Neural progenitor cell (in vitro differentiated cells): ENCODE measurements around the gene KCNK7. TPM values are rescaled to one million over a fixed set of nuclear protein-coding genes. Genes with fewer than 3 reads are reported as not detected.

ENCODE experiments used
- DNase-seq: peaks from one replicate; pipeline ENCODE4 v3.0.0-alpha.2; 2016; ENCODE audit warnings: low spot score
- H2AFZ ChIP-seq: fragments of 200-600 bp; sonication (generic); replicated peaks from 2 replicates; pipeline ENCODE4 v1.6.1; 2016; ENCODE audit warnings: antibody characterized with exemption
- H3F3A ChIP-seq: fragments of 200-600 bp; sonication (generic); 2 replicates; pipeline ENCODE4 v1.6.1; 2016; ENCODE audit warnings: antibody characterized with exemption, low read depth
- H3K27ac ChIP-seq: fragments of 200-600 bp; sonication (generic); 2 replicates; pipeline ENCODE4 v1.5.1; 2016; ENCODE audit warnings: mild to moderate bottlenecking
- H3K27me3 ChIP-seq: fragments of 200-600 bp; sonication (generic); 2 replicates; pipeline ENCODE4 v1.6.1; 2016; ENCODE audit warnings: mild to moderate bottlenecking, moderate library complexity
- H3K36me3 ChIP-seq: fragments of 200-600 bp; sonication (generic); 2 replicates; pipeline ENCODE4 v1.5.1; 2016
- H3K4me1 ChIP-seq: fragments of 200-600 bp; sonication (generic); 2 replicates; pipeline ENCODE4 v1.6.1; 2016; ENCODE audit warnings: mixed run types
- H3K4me2 ChIP-seq: fragments of 200-600 bp; sonication (generic); 2 replicates; pipeline ENCODE4 v1.6.1; 2016
- H3K4me3 ChIP-seq: fragments of 200-600 bp; sonication (generic); 2 replicates; pipeline ENCODE4 v1.5.1; 2016
- H3K79me2 ChIP-seq: fragments of 200-600 bp; sonication (generic); 2 replicates; pipeline ENCODE4 v1.6.1; 2016; ENCODE audit warnings: low read depth
- H3K9ac ChIP-seq: fragments of 200-600 bp; sonication (generic); 2 replicates; pipeline ENCODE4 v1.6.1; 2016
- H3K9me3 ChIP-seq: fragments of 200-600 bp; sonication (generic); 2 replicates; pipeline ENCODE4 v1.5.1; 2016; ENCODE audit warnings: low read depth
- H4K20me1 ChIP-seq: fragments of 200-600 bp; sonication (generic); 2 replicates; pipeline ENCODE4 v1.6.1; 2016; ENCODE audit warnings: low read depth
- H3K27ac Mint-ChIP-seq: 3 replicates; pipeline ENCODE4 v1.8.0; 2021; ENCODE audit warnings: mixed read lengths
- H3K27me3 Mint-ChIP-seq: 2 replicates; pipeline ENCODE4 v1.8.0; 2022; ENCODE audit warnings: low read depth, mild to moderate bottlenecking, inconsistent platforms, moderate library complexity, mixed read lengths; ENCODE audit not compliant: insufficient read depth
- H3K36me3 Mint-ChIP-seq: 3 replicates; pipeline ENCODE4 v1.8.0; 2021; ENCODE audit warnings: mixed read lengths
- H3K4me1 Mint-ChIP-seq: 3 replicates; pipeline ENCODE4 v1.8.0; 2021; ENCODE audit warnings: mixed read lengths
- H3K4me3 Mint-ChIP-seq: 3 replicates; pipeline ENCODE4 v1.8.0; 2021; ENCODE audit warnings: mild to moderate bottlenecking, moderate library complexity, mixed read lengths
- H3K9me3 Mint-ChIP-seq: 3 replicates; pipeline ENCODE4 v1.8.0; 2020; ENCODE audit warnings: mixed read lengths
- CTCF ChIP-seq: fragments of 200-600 bp; sonication (generic); IDR thresholded peaks from 2 replicates; pipeline ENCODE4 v1.5.1; 2017; ENCODE audit warnings: antibody characterized with exemption, mild to moderate bottlenecking
- EZH2 ChIP-seq: fragments of 200-600 bp; sonication (generic); IDR thresholded peaks from 2 replicates; pipeline ENCODE4 v1.6.1; 2017; ENCODE audit warnings: antibody characterized with exemption, mild to moderate bottlenecking, moderate library complexity
- EZH2phosphoT487 ChIP-seq: fragments of 200-600 bp; sonication (generic); IDR thresholded peaks from 2 replicates; pipeline ENCODE4 v1.6.1; 2017; ENCODE audit warnings: antibody characterized with exemption
- total RNA-seq: library from RNA; depleted of rRNA; stranded (reverse); fragments of >200 nt; gene quantifications from 2 replicates; pipeline ENCODE4 v1.2.3, GENCODE V29; 2015; ENCODE audit warnings: low replicate concordance

KCNK7 gene
- total RNA-seq, 1 donor from 2014 or later = not detected

- peak; percentile 48 for TF ChIP-seq EZH2phosphoT487
- TF ChIP-seq CTCF = peak; percentile 78
- no peak for TF ChIP-seq EZH2
- peak; percentile 94 for DNase-seq
- Mint-ChIP-seq H3K9me3 (no peaks in the 10 kb centered on the region), H3K27ac (no peak overlapping the region), H3K4me3 (peak overlapping the region; percentile 86), H3K4me1 (peaks cover 52% of the 10 kb centered on the region), H3K27me3 (peaks cover 27% of the 10 kb centered on the region), H3K36me3 (peaks cover 10% of the 10 kb centered on the region)
- peaks cover 22% of the 10 kb centered on the region for H3K4me1 ChIP-seq
- peaks cover 63% of the 10 kb centered on the region for H3F3A ChIP-seq
- peak overlapping the region; percentile 97 for H3K4me2 ChIP-seq
- peaks cover 24% of the 10 kb centered on the region for H3K79me2 ChIP-seq
- H3K9me3 ChIP-seq = no peaks in the 10 kb centered on the region
- H3K4me3 ChIP-seq = peak overlapping the region; percentile 48
- no peak overlapping the region for H3K9ac ChIP-seq
- H3K27me3 ChIP-seq = peaks cover 53% of the 10 kb centered on the region
- H3K36me3 ChIP-seq = no peaks in the 10 kb centered on the region
- no peak overlapping the region for H3K27ac ChIP-seq
- no peak overlapping the region for H2AFZ ChIP-seq
- peaks cover 56% of the 10 kb centered on the region for H4K20me1 ChIP-seq
Measured at GRCh38 chr11:65574109-65574810, 21.3 kb downstream of the KCNK7 start.

GRCh38 chr11:65573391-65574079 is 22.1 kb downstream of the KCNK7 start:
- DNase-seq = no peak
- Histone ChIP-seq H3F3A (peaks cover 71% of the 10 kb centered on the region), H3K4me1 (peaks cover 27% of the 10 kb centered on the region), H4K20me1 (peaks cover 56% of the 10 kb centered on the region), H3K4me3 (peak overlapping the region; percentile 65), H3K4me2 (peak overlapping the region; percentile 97), H3K9ac (no peak overlapping the region), H3K27me3 (peaks cover 48% of the 10 kb centered on the region), H3K27ac (no peak overlapping the region), H3K36me3 (no peaks in the 10 kb centered on the region), H3K9me3 (no peaks in the 10 kb centered on the region), H3K79me2 (peaks cover 31% of the 10 kb centered on the region), H2AFZ (no peak overlapping the region)
- H3K27ac Mint-ChIP-seq = no peak overlapping the region
- H3K36me3 Mint-ChIP-seq = peaks cover 10% of the 10 kb centered on the region
- TF ChIP-seq CTCF (no peak), EZH2phosphoT487 (no peak), EZH2 (no peak)
- H3K4me1 Mint-ChIP-seq = peaks cover 59% of the 10 kb centered on the region
- H3K4me3 Mint-ChIP-seq = peak overlapping the region; percentile 86
- peaks cover 27% of the 10 kb centered on the region for H3K27me3 Mint-ChIP-seq
- no peaks in the 10 kb centered on the region for H3K9me3 Mint-ChIP-seq

GRCh38 chr11:65572356-65573051 is 23.1 kb downstream of the KCNK7 start, which contains the start of gene FAM89B:
TSS of gene FAM89B (plus strand) at chr11:65572538. CDS start at chr11:65572670, 132 bp downstream.
- Histone ChIP-seq H3K9ac (no peak within 1 kb of the TSS), H3F3A (peaks cover 72% of the 10 kb centered on the region), H4K20me1 (peaks cover 56% of the 10 kb centered on the region), H3K4me2 (peak within 1 kb of the TSS; percentile 97), H3K36me3 (no peaks in the 10 kb centered on the region), H3K27me3 (peaks cover 37% of the 10 kb centered on the region), H3K27ac (no peak within 1 kb of the TSS), H3K4me1 (peaks cover 27% of the 10 kb centered on the region), H2AFZ (no peak within 1 kb of the TSS), H3K79me2 (peaks cover 40% of the 10 kb centered on the region), H3K9me3 (no peaks in the 10 kb centered on the region), H3K4me3 (peak within 1 kb of the TSS; percentile 93)
- Mint-ChIP-seq H3K27ac (peak within 1 kb of the TSS; percentile 21), H3K9me3 (no peaks in the 10 kb centered on the region), H3K27me3 (peaks cover 25% of the 10 kb centered on the region), H3K4me3 (peak within 1 kb of the TSS; percentile 90), H3K4me1 (peaks cover 55% of the 10 kb centered on the region), H3K36me3 (peaks cover 13% of the 10 kb centered on the region)
- TF ChIP-seq EZH2 = no peak
- DNase-seq = peak; percentile 91
